ENCODE results near the gene WDFY2. TPM values are rescaled to one million over a fixed set of nuclear protein-coding genes. Genes with fewer than 3 reads are reported as not detected.

WDFY2 gene
- total and polyA plus RNA-seq, 2 of the 13 experiments (the other 11 are each of a cell fraction or from before 2014, with no cell fraction given) = 22.6 to 27.0 TPM

GRCh38 chr13:51747438-51748434 lies 163.5 kb downstream of the WDFY2 start (continued):
- TF ChIP-seq ZMYM3 (CRISPR knock-in tag; IDR thresholded peaks at IDR 0.05) = peak; percentile 77; the same call in 1 of the 2 replicates
- TF ChIP-seq FOXA1 (IDR thresholded peaks at IDR 0.05) = 0 out of 2 replicates have a peak, but pooled peaks have one; percentile 8
- TF ChIP-seq FOXA1 (CRISPR knock-in tag; IDR thresholded peaks at IDR 0.05) = peak; percentile 63; the same call in 1 of the 2 replicates
- TF ChIP-seq, protein P1, sequence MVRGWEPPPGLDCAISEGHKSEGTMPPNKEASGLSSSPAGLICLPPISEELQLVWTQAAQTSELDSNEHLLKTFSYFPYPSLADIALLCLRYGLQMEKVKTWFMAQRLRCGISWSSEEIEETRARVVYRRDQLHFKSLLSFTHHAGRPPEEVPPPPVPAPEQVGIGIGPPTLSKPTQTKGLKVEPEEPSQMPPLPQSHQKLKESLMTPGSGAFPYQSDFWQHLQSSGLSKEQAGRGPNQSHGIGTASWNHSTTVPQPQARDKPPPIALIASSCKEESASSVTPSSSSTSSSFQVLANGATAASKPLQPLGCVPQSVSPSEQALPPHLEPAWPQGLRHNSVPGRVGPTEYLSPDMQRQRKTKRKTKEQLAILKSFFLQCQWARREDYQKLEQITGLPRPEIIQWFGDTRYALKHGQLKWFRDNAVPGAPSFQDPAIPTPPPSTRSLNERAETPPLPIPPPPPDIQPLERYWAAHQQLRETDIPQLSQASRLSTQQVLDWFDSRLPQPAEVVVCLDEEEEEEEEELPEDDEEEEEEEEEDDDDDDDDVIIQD (CRISPR knock-in tag; IDR thresholded peaks at IDR 0.05; ENCODE audit: low read depth) = peak; percentile 95
- TF ChIP-seq FOXA3 (CRISPR knock-in tag; IDR thresholded peaks at IDR 0.05) = peak; percentile 60; the same call in 1 of the 2 replicates
- TF ChIP-seq ETV5 (CRISPR knock-in tag; IDR thresholded peaks at IDR 0.05; ENCODE audit: borderline replicate concordance) = peak; percentile 23; the same call in 1 of the 2 replicates
- no peak for TF ChIP-seq SATB2 (CRISPR knock-in tag; IDR thresholded peaks at IDR 0.05)
- TF ChIP-seq FOXP1 (IDR thresholded peaks at IDR 0.05) = no peak
- TF ChIP-seq FOXP1 (CRISPR knock-in tag; IDR thresholded peaks at IDR 0.05) = peak; percentile 58
- 0 out of 2 replicates have a peak, but pooled peaks have one; percentile 29 for TF ChIP-seq MAZ (IDR thresholded peaks at IDR 0.05; ENCODE audit: borderline replicate concordance, low read depth, low read length)
- no peak for TF ChIP-seq MAZ (CRISPR knock-in tag; IDR thresholded peaks at IDR 0.05; ENCODE audit: low read depth)
- TF ChIP-seq SAP130 (CRISPR knock-in tag; IDR thresholded peaks at IDR 0.05; ENCODE audit: low read depth) = peak; percentile 50
- TF ChIP-seq ZNF281 (CRISPR knock-in tag; IDR thresholded peaks at IDR 0.05; ENCODE audit: borderline replicate concordance) = peak; percentile 94
- TF ChIP-seq HNF4A (CRISPR knock-in tag; IDR thresholded peaks at IDR 0.05) = 0 out of 2 replicates have a peak, but pooled peaks have one; percentile 19
- no peak for TF ChIP-seq FOXJ3 (CRISPR knock-in tag; IDR thresholded peaks at IDR 0.05; ENCODE audit: borderline replicate concordance)
- peak; percentile 80; the same call in 1 of the 2 replicates for TF ChIP-seq ZNF644 (CRISPR knock-in tag; IDR thresholded peaks at IDR 0.05; ENCODE audit: low read depth)
- no peak for TF ChIP-seq ETV6 (CRISPR knock-in tag; conservative IDR thresholded peaks at IDR 0.05)
- TF ChIP-seq ZBTB37 (CRISPR knock-in tag; IDR thresholded peaks at IDR 0.05) = peak; percentile 96
- TF ChIP-seq ZNF264 (CRISPR knock-in tag; IDR thresholded peaks at IDR 0.05) = peak; percentile 29; the same call in 1 of the 2 replicates
- no peak for TF ChIP-seq DZIP1 (CRISPR knock-in tag; IDR thresholded peaks at IDR 0.05)
- 0 out of 2 replicates have a peak, but pooled peaks have one; percentile 30 for TF ChIP-seq BCL6 (CRISPR knock-in tag; IDR thresholded peaks at IDR 0.05)

Data from HepG2 (cell line).